RKO (cell line): ENCODE data around the gene IER2.
"Not testable (repeated sequence)": the region's sequence is repeated elsewhere in the genome, so short reads cannot be mapped to it uniquely, and the experiment has no call there.

Experiments used
- DNase-seq: peaks from one replicate; pipeline ENCODE4 v3.0.0-alpha.2; 2016; ENCODE audit warnings: low spot score

IER2 gene

DNA sequence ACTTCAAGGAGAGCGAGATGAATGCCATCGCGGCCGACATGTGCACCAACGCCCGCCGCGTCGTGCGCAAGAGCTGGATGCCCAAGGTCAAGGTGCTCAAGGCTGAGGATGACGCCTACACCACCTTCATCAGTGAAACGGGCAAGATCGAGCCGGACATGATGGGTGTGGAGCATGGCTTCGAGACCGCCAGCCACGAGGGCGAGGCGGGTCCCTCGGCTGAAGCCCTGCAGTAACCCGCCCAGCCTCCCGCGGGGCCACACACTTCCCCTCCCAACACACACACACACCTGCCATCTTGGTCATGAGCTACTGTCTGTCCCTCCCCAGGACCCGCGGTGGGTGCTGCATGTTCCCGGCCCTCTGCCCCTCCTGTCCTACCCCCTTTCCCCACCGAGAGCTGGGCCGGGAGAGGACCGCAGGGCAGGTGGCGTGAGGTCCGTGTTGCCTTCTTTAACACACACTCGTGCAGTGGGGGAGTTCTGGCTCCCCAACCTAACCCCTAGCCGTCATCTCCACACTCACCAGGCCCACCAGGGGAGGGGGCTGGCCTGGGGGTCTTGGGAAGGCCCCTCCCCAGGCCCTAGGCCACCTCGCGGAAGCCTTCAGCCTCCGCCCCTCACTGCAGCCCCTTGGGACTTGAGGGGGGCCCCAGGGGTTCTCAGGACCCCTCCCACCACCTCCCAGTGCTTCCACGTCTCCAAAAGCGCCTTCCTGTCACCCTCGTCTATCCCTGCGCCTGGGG is 11.9 kb upstream of the IER2 start:
- DNase-seq = no peak

DNA sequence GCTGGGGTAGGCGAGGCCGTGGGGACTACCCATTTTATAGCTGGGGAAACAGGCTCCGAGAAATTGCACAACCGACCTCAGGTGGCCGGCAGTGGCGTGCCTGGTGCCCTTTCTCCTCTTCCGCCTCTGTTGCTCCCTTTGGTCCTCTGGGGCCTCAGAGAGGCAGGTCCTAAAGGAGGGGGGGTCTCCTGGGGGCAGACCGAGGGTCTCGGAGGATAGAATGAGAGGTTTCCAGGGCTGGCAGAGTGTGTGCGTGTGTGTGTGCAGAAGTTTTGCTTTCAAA is 11.4 kb upstream of the IER2 start:
- DNase-seq = no peak

DNA sequence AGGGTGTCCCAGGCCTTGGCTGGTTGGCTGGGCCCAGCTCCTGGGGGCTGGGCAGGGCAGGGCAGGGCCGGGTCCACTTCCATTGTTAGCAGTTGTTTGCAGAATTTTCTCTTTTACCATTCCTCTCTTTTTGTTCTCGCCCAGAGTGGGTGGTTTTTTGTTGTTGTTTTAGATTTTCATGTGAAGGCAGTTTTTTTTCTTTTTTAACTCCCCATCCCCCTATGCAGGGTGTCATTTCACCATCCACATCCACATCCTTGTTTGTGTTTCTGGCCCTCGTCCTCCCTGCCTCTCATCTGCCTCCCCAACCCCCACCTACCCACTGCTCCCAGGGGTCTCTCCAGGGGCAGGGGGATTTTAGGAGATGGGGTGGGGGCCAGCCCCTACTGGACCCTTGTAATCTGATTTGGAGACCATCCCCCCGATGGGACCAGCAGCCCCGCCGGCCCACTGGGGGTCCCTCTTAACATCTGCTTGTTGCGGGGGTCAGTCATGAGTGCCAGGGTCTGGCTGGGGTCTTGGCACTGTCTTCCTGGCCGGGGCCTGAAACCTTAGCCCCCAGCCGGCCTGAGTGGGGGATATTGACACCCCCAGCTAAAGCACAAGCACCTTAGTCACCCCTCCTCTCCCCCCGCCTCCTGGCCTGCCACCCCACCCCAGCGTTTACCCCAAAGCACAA is 10.4 kb upstream of the IER2 start:
- no peak for DNase-seq

DNA sequence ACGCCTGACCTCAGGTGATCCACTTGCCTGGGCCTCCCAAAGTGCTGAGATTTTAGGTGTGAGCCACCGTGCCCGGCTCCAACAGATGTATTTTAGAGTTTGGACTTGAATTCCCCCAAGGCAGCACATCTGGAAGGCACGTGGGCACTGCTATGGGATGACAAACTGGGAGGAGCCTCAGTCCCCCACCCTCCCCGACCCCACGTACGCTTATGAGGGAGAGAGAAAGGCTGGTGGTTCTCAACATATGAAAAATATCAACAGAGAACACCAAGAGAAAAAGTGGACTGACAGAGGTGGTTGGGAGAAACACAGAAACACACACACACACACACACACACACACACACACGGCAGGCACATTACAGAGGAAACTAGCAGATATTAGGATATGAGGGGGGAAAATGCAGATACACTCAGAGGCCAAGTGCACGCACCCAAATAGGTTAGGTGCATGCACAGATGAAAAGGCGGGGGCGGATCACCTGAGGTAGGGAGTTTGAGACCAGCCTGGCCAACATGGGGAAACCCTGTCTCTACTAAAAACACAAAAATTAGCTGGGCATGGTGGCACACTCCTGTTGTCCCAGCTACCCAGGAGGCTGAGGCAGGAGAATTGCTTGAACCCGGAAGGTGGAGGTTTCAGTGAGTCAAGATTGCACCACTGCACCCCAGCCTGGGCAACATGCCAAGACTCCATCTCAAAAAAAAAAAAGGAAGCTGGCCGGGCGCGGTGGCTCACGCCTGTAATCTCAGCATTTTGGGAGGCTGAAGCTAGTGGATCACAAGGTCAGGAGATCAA is 3.2 kb upstream of the IER2 start:
- peak; percentile 35 for DNase-seq

DNA sequence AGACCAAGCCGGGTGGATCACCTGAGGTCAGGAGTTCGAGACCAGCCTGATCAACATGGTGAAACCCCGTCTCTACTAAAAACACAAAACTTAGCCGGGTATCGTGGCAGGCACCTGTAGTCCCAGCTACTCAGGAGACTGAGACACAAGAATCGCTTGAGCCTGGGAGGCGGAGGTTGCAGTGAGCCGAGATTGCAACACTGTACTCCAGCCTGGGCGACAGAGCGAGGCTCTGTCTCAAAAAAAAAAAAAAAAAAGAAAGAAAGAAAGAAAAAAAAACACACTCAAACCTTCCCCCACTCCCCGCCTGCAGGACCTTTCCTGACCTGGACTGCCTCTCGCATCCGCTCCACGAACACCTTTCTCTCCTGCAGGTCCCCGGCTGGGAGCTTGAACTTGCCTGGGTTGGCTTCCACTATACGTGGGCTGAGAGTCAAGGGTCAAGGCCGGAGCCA is 1.0 kb upstream of the IER2 start:
- not testable (repeated sequence) for DNase-seq

DNA sequence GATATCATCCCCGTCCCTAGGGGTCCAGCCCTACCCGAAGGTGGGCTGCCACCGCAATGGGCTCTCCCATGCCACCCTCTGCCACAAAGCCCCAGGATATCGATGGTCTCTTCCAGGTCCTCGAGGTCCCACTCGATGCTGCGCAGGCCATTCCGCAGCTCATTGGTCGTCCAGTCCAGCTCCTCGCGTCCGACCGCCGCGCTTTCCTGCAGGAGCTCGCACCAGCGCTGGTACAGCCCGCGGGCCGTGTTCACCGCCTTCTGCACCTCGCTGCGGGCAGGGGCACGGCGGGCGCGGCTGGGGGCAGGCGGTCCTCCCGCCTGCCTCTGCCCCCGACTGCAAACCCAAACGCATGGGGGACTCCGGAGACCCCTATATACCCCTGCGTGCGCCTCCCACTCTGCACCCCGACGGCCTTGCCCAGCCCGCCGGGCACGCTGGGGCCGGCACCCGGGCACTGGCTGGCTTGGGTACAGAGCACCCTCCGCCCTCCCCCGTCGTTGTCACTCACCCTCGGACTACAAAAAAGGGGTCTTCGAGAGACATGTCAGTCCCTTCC is 504 bp upstream of the IER2 start:
- DNase-seq = peak; percentile 82

DNA sequence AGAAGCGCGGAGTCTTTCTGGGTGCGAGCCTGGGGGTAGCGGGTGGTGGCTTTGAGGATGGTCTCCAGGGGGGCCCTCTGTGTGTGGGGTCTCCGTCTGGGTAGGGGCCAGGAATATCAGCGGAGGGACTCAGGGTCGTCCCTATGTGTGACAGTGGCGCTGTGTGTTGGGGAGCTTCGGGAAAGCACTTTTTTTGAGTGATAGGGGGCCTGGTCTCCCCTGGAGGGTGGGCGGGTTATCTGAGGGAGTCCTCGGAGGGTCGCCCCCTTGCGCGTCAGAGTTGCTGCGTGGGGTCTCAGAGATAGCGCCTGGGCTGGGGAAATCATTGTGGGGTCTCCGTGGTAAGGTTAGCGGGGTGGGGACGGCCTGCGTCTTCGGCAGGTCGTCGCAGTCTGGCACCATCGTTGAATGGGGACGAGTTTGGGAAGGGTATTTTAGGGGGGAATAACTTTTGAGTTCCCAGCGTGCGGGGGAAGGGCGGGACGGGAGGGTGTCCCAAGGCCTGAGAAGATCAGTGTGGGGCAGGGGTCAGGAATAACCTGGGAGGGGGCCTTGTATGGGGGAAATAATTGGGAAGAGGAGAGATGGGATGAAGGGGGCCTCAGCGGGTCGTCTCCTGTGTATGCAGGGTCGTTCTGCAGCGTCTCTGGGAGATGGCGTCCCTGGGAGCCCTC is 857 bp downstream of the IER2 start:
- peak; percentile 20 for DNase-seq

DNA sequence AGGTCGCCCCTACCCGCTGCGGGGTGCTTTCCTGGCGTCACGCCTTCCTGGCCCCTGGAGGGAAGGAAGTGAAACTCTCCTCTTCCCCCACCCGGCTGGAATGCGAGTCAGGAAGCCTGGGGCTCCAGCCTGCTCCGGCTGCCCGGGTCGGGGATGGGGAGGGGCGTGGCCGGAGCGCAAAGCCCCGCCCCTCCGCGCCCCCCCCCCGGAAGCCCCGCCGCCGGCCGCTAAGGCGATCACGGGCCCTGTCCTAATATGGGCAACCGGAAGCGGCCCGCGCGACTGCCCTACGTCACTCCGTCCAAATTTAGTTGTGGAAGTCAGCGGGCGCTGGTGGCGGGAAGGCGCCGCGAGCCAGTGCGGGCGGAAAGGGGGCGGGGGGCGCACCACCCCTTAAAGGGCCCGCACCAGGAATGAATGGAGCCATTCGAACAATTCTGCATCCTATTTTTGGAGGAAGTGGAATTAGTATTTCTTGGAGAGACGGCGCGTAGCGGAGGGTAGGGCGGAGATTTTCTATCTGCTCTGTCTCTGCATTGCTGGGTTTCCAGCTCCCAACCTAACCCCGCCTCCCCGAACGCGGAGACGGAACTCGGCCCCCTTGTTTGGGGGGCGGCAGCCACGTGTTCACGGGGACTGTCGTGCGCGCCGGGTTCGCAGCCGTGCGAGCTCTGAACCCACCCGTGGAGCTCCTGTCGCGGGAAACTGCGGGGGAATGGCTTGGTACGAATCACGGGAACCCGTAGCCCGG is 1.6 kb downstream of the IER2 start:
- peak; percentile 97 for DNase-seq

DNA sequence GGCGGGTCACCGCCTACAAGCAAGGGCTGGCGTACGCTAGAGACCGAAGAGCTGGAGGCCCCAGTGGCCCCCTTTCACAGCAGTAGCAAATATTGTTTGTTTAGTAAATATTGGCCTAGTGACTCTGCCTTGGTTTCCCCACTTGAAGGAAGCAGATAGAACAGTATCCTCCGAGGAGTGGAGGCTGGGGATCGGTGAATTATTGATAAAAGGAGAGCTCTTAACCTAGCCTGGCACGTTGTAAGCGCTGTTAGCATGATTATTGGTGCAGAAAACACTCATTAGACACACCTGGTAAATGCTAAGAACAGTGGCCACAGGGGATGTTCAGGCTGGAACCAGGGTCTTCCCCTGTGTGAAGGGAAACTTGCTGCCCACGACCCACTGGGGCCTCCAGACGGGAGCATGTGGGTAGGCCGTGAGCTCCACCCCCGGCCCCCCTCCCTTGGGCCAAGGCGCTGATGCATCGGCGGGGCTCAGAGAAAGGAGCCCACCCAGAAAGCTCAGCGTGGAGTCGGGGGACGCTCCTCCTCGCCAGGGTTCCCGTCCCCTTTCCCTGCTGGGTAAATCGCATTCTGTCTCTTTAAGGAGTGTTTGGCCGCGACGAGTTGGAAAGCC is 2.3 kb downstream of the IER2 start:
- no peak for DNase-seq

DNA sequence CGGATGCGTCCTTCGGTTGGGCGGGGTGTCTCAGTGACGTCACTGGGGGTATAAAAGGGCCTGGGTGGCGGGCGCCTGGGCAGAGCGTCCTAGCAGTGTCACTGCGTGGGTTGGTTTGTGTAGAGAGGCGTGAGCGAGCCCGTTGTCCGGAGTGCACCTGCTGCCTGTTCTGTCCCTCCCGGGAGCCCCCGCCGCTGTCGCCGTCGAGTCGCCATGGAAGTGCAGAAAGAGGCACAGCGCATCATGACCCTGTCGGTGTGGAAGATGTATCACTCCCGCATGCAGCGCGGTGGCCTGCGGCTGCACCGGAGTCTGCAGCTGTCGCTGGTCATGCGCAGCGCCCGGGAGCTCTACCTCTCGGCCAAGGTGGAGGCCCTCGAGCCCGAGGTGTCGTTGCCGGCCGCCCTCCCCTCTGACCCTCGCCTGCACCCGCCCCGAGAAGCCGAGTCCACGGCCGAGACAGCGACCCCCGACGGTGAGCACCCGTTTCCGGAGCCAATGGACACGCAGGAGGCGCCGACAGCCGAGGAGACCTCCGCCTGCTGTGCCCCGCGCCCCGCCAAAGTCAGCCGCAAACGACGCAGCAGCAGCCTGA is 2.9 kb downstream of the IER2 start:
- DNase-seq = peak; percentile 95

DNA sequence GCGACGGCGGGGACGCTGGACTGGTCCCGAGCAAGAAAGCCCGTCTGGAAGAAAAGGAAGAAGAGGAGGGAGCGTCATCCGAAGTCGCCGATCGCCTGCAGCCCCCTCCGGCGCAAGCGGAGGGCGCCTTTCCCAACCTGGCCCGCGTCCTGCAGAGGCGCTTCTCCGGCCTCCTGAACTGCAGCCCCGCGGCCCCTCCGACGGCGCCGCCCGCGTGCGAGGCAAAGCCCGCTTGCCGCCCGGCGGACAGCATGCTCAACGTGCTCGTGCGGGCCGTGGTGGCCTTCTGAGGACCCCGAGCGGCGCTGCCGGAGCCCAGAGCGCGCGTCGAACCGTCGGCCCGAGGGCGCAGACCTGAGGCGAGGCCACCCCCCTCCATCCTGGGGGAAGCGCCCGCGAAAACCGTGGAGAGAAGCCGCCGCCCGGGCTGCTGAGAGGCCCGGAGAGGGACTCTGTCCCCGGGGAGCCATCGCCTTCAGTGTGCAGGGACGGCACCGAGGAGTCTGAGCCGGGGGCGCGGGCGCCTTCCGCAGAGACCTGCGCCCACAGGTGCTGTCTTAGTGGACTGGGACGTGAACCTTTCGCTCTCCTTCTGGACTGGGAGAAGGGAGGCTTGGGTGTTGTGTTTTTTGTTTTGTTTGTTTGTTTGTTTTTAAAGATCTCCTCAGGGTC is 3.5 kb downstream of the IER2 start:
- no peak for DNase-seq

DNA sequence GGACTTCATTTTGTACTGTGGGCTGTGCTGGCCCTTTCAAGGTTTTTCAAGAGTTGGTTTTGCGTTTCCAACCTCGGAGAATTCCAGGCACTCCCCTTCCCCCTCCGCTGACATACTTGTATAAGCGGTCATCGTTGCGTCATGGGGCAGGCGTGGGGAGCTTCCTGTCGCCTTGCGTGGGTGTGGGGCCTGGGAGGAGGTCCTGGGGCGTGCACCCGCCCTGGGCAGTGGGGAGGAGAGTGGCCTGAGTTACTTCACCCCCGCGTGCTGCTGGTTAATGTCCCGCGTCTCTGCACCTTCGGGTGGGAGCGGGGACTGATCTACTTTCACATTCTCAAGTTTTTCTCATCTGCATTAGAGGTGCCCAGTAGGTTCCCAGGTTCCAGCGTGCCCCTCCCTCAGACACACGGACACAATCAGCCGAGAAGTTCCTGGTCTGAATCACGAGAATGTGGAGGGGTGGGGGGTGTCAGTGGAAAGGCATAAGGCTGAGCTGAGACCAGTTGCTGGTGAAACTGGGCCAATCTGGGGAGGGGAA is 4.1 kb downstream of the IER2 start:
- peak; percentile 93 for DNase-seq

DNA sequence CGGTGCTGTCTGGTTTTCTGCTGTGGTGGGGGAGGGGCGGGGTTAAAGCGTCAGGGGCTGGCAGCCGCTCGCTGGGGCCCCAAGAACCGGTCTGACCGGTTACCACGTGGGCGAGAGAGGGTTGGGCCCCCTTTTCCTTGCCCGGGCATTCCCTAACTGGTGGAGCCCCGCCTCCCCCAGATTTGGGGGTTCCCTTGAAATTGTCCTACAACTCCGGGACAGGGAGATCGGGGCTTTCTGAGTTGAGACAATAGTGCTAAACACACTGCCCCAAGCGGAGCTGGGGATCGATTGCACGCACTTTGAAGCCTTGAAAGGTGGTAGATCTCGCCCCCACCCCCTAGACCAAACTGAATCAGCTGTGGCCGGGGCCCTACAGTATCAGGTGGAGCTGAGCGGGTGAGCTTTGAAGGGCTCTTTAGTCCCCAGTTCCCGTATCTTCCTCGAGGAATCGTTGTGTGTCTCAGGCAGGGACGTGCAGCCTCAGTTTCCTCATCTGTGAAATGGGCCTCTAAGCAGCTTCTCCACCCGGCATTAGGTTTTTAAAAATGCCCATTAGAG is 4.8 kb downstream of the IER2 start:
- DNase-seq = peak; percentile 87

DNA sequence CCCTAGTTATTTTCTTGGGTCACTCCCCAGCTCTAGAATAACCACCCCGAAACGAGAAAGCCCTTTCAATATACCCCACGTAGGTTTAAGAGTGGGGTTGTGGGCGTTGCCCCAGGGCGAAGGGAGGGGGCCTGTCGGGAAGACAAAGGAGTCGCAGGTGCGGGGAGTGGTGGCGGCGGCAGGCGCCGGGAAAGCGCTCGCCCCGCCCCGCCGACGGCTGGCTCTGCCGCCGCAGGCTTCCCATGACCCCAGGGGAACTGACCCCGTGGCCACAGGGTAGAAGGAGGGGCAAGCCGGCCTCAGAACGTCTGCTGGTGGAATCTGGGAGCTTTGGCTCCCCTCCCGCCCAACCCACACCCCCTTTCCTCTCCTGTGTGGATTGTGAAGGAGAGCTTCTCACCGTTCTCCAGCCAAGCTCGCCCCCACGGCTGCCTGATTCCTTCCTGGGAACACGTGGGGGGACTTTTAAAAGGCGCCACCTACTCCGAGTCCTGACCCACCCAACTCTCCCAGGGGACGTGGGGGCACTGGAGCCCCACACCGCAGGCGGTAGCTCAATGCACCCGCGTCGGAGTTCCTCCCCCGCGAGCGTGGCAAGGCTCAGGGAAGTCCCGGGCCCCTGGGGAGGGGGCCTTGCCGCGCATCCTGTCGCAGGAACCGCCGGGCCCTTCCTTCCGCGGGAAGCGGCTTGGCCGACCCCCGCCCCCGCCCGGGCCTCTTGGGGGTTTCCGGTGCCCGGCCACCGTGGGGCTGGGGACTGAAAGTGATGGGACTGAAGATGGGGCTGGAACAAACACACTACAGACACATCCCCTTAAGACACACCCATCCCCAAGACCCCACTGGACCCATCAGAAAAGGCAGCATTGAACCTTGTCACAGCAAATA is 5.5 kb downstream of the IER2 start:
- peak; percentile 77 for DNase-seq

DNA sequence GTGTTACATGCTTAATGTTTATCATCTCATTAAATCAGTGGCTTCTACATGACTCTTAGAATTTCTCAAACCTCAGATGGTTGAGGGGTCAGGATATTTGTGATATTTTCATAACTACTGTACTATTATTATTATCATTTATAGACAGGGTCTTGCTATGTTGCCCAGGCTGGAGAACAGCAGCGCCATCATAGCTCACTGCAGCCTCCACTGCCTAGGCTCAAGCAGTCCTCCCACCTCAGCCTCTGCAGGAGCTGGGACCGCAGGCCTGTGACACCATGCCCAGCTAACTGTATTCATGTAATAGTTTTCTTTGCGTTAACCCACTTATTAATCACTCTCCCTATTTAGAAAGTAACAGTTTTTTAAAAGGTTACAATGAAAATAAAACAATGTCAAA is 9.5 kb downstream of the IER2 start:
- no peak for DNase-seq

DNA sequence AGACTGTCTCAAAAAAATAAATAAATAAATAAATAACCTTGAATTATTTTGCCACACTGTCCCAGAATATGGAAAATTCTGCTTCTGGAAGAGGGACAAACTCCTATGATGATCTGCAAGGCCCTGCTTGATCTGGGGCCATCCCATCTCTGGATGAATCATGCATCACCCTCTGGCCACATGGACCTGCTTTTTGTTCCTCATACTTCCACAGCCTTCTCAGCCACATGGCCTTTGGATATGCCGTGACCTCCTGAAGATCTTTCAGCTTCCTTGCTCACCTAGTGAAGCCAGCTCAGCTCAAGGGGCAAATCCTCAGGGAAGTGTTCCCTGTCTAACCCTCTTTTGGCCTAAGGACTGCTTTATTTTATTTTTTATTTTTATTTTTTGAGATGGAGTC is 10.3 kb downstream of the IER2 start:
- DNase-seq = peak; percentile 75

DNA sequence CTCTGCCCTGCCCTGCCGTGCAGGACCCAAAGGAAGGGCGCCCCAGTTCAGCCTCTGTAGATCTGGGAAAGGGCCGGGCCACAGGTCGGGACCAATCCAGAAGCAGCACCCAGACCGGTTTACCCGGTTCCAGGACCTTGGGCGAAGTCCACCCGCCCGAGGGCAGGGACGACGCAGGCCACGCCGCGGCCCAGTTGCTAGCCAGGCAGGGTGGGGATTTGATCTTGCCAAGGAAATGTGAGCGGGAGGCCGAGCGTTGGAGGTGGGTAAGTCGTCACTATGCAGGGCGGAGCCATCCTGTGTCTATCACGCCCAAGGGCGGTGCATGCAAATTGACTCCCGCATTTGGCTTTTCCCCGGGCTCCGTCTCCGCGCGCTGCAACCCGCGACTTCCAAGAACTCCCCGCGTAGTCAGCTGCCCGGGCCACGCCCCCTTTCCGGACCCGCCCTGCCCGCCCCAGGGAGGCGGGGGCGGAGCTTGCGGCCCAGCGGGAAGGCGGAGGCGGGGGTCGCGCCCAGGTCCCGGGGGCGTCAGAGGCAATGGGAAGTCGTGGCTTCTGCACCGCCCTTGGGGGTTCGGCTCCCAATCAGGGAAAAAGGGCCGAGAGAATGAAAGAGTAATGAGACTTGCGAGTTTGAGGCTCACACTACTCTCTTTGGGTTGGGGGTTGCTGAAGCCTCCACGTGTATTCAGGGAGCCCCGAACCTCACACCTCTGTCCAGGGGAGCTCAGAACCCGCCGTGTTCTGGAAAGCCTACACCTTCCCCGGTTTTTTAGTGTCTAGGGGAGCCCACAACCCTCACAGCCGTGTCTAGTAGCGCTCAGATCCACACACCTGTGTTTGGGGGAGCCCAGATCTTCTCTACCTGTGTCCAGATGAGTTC is 12.8 kb downstream of the IER2 start:
- peak; percentile 98 for DNase-seq
